H9 (cell line): ENCODE measurements around the gene OR51B5. TPM values are rescaled to one million over a fixed set of nuclear protein-coding genes. Genes with fewer than 3 reads are reported as not detected.

Experiments used
- DNase-seq: peaks from one replicate; pipeline ENCODE4 v3.0.0-alpha.2; 2017
- H2AFZ ChIP-seq: one replicate; pipeline ENCODE4 v1.6.1; 2013; ENCODE audit warnings: mild to moderate bottlenecking, low read length, control low read depth, moderate library complexity
- H2AK5ac ChIP-seq: 2 replicates; pipeline ENCODE4 v1.6.1; 2013; ENCODE audit warnings: low read length, control low read depth, mixed read lengths; ENCODE audit not compliant: insufficient read length
- H2BK120ac ChIP-seq: one replicate; pipeline ENCODE4 v1.6.1; 2013; ENCODE audit warnings: low read depth, mild to moderate bottlenecking, low read length, control low read depth, inconsistent platforms; ENCODE audit not compliant: poor library complexity, severe bottlenecking
- H2BK12ac ChIP-seq: 2 replicates; pipeline ENCODE4 v1.6.1; 2013; ENCODE audit warnings: low read length, control low read depth, mixed read lengths, low read depth; ENCODE audit not compliant: insufficient read length
- H2BK15ac ChIP-seq: 2 replicates; pipeline ENCODE4 v1.6.1; 2013; ENCODE audit warnings: low read depth, low read length, control low read depth
- H2BK20ac ChIP-seq: one replicate; pipeline ENCODE4 v1.6.1; 2013; ENCODE audit warnings: low read depth, mild to moderate bottlenecking, low read length, control low read depth, inconsistent platforms; ENCODE audit not compliant: poor library complexity, severe bottlenecking
- H2BK5ac ChIP-seq: 2 replicates; pipeline ENCODE4 v1.6.1; 2013; ENCODE audit warnings: low read length, control low read depth, mixed read lengths; ENCODE audit not compliant: insufficient read length
- H3K14ac ChIP-seq: 2 replicates; pipeline ENCODE4 v1.6.1; 2013; ENCODE audit warnings: low read length, control low read depth; ENCODE audit not compliant: insufficient read depth
- H3K18ac ChIP-seq: 2 replicates; pipeline ENCODE4 v1.6.1; 2013; ENCODE audit warnings: low read depth, mild to moderate bottlenecking, mixed read lengths, low read length, control low read depth; ENCODE audit not compliant: insufficient read length
- H3K23ac ChIP-seq: 2 replicates; pipeline ENCODE4 v1.6.1; 2013; ENCODE audit warnings: low read length, control low read depth, mixed read lengths, low read depth; ENCODE audit not compliant: insufficient read length
- H3K23me2 ChIP-seq: 2 replicates; pipeline ENCODE4 v1.6.1; 2013; ENCODE audit warnings: low read depth, mild to moderate bottlenecking, mixed read lengths, low read length, control low read depth; ENCODE audit not compliant: insufficient read length, poor library complexity, severe bottlenecking
- H3K27ac ChIP-seq: 2 replicates; pipeline ENCODE4 v1.5.1; 2013; ENCODE audit warnings: low read length, control low read depth, mixed read lengths, low read depth; ENCODE audit not compliant: insufficient read length
- H3K27me3 ChIP-seq: 2 replicates; pipeline ENCODE4 v1.6.1; 2013; ENCODE audit warnings: low read length, control low read depth, inconsistent platforms; ENCODE audit not compliant: insufficient read depth
- H3K4ac ChIP-seq: 2 replicates; pipeline ENCODE4 v1.6.1; 2013; ENCODE audit warnings: low read depth, mild to moderate bottlenecking, control low read depth, inconsistent platforms, low read length, moderate library complexity
- H3K4me1 ChIP-seq: 2 replicates; pipeline ENCODE4 v1.6.1; 2013; ENCODE audit warnings: low read length, control low read depth, inconsistent platforms; ENCODE audit not compliant: insufficient read depth
- H3K4me2 ChIP-seq: 2 replicates; pipeline ENCODE4 v1.6.1; 2013; ENCODE audit warnings: low read length, control low read depth, mixed read lengths; ENCODE audit not compliant: insufficient read length, insufficient read depth
- H3K56ac ChIP-seq: 2 replicates; pipeline ENCODE4 v1.6.1; 2013; ENCODE audit warnings: low read depth, mild to moderate bottlenecking, mixed read lengths, low read length, control low read depth; ENCODE audit not compliant: insufficient read length
- H3K79me1 ChIP-seq: 2 replicates; pipeline ENCODE4 v1.6.1; 2013; ENCODE audit warnings: low read depth, mild to moderate bottlenecking, moderate library complexity, low read length, control low read depth, inconsistent platforms; ENCODE audit not compliant: insufficient read depth, poor library complexity, severe bottlenecking
- H3K79me2 ChIP-seq: 2 replicates; pipeline ENCODE4 v1.6.1; 2013; ENCODE audit warnings: low read length, control low read depth, inconsistent platforms; ENCODE audit not compliant: insufficient read depth
- H3K9ac ChIP-seq: 2 replicates; pipeline ENCODE4 v1.6.1; 2013; ENCODE audit warnings: low read length, control low read depth, mixed read lengths; ENCODE audit not compliant: insufficient read length; ENCODE audit errors: extremely low read depth
- H3K9me3 ChIP-seq: one replicate; pipeline ENCODE4 v1.6.1; 2013; ENCODE audit warnings: low read depth, low read length, inconsistent platforms; ENCODE audit not compliant: control insufficient read depth
- H3T11ph ChIP-seq: one replicate; pipeline ENCODE4 v1.6.1; 2013; ENCODE audit warnings: mild to moderate bottlenecking, low read length, control low read depth, inconsistent platforms
- H4K20me1 ChIP-seq: one replicate; pipeline ENCODE4 v1.6.1; 2013; ENCODE audit not compliant: control insufficient read depth, insufficient read length, insufficient read depth
- H4K5ac ChIP-seq: 2 replicates; pipeline ENCODE4 v1.6.1; 2013; ENCODE audit warnings: low read depth, mild to moderate bottlenecking, mixed read lengths, low read length, control low read depth; ENCODE audit not compliant: insufficient read length
- H4K8ac ChIP-seq: replicated peaks from 2 replicates; pipeline ENCODE4 v1.6.1; 2013; ENCODE audit warnings: low read length, control low read depth, mixed read lengths, low read depth; ENCODE audit not compliant: insufficient read length
- H4K91ac ChIP-seq: 2 replicates; pipeline ENCODE4 v1.6.1; 2013; ENCODE audit warnings: low read depth, mild to moderate bottlenecking, moderate library complexity, mixed read lengths, low read length, control low read depth; ENCODE audit not compliant: insufficient read length
- H3K27ac Mint-ChIP-seq, 3 experiments: 2 replicates in 2 of 3; 3 replicates in 1 of 3; pipeline ENCODE4 v1.8.0; 2020 to 2021; ENCODE audit warnings: mixed read lengths in 3 of 3, mild to moderate bottlenecking in 1 of 3, moderate library complexity in 1 of 3
- H3K27me3 Mint-ChIP-seq: 2 replicates; pipeline ENCODE4 v1.8.0; 2021; ENCODE audit warnings: low read depth, mild to moderate bottlenecking, moderate library complexity, mixed read lengths
- H3K36me3 Mint-ChIP-seq, 3 experiments: 2 replicates in 2 of 3; 3 replicates in 1 of 3; pipeline ENCODE4 v1.8.0; 2020 to 2021; ENCODE audit warnings: low read depth in 3 of 3, mixed read lengths in 3 of 3; ENCODE audit not compliant: insufficient read depth in 1 of 3
- H3K4me1 Mint-ChIP-seq, 2 experiments: 2 replicates each; pipeline ENCODE4 v1.8.0; 2020; ENCODE audit warnings: mixed read lengths in 2 of 2
- H3K4me3 Mint-ChIP-seq, 2 experiments: 2 replicates in 1 of 2; 3 replicates in 1 of 2; pipeline ENCODE4 v1.8.0; 2020 to 2021; ENCODE audit warnings: mild to moderate bottlenecking in 2 of 2, mixed read lengths in 2 of 2, moderate library complexity in 1 of 2
- H3K9me3 Mint-ChIP-seq, 2 experiments: 2 replicates in 1 of 2; 3 replicates in 1 of 2; pipeline ENCODE4 v1.8.0; 2020; ENCODE audit warnings: mild to moderate bottlenecking in 2 of 2, mixed read lengths in 2 of 2, moderate library complexity in 1 of 2
- CTCF ChIP-seq: fragments of 200-600 bp; sonication (generic); conservative IDR thresholded peaks from 3 replicates; pipeline ENCODE4 v1.8.0; 2021; ENCODE audit warnings: antibody characterized with exemption, mild to moderate bottlenecking
- WGBS: extraction: QIAGEN DNeasy Blood & Tissue Kit; methylation state at CpG from one replicate; pipeline ENCODE4 v1.1.7; 2013; ENCODE audit warnings: missing lambda C conversion rate, low lambda C conversion rate, mixed read lengths; ENCODE audit not compliant: insufficient read length; ENCODE audit errors: extremely low coverage; 5-methylcytosine and 5-hydroxymethylcytosine counted together
- total RNA-seq: library from RNA; stranded (reverse); gene quantifications from 2 replicates; pipeline ENCODE4 v1.2.1, GENCODE V29; 2021

OR51B5 gene
- total RNA-seq, 1 experiment from 2014 or later, result not detected

- Histone ChIP-seq H2AFZ (no peak overlapping the region), H3K79me1 (no peaks in the 10 kb centered on the region), H2BK120ac (no peak overlapping the region), H2BK15ac (no peak overlapping the region), H3K23ac (no peak overlapping the region), H2AK5ac (no peak overlapping the region), H3K18ac (no peak overlapping the region), H4K20me1 (no peaks in the 10 kb centered on the region), H3K9me3 (no peaks in the 10 kb centered on the region), H3K4me2 (no peak overlapping the region), H3K9ac (no peak overlapping the region), H3K14ac (no peak overlapping the region), H2BK20ac (no peak overlapping the region), H4K91ac (no peak overlapping the region), H3K27ac (no peak overlapping the region), H4K5ac (no peak overlapping the region), H3K4me1 (no peaks in the 10 kb centered on the region), H3K27me3 (no peaks in the 10 kb centered on the region), H2BK5ac (no peak overlapping the region), H3T11ph (no peak overlapping the region), H2BK12ac (no peak overlapping the region), H3K79me2 (no peaks in the 10 kb centered on the region), H3K4ac (no peak overlapping the region), H3K23me2 (no peaks in the 10 kb centered on the region), H3K56ac (no peak overlapping the region), H4K8ac (no peak overlapping the region)
- Mint-ChIP-seq H3K4me3 (no peak overlapping the region), H3K27me3 (no peaks in the 10 kb centered on the region), H3K27ac (no peak overlapping the region), H3K9me3 (no peaks in the 10 kb centered on the region), H3K36me3 (no peaks in the 10 kb centered on the region), H3K4me1 (no peaks in the 10 kb centered on the region)
- TF ChIP-seq CTCF, result no peak
- no CpG with 5 or more reads among the region's 1 CpG for WGBS
- no peak for DNase-seq
Observed at GRCh38 chr11:5304046-5304445, 39.3 kb downstream of the OR51B5 start.
